Pancreas (tissue), 10 donors: ENCODE measurements around the gene NOP58. TPM values are rescaled to one million over a fixed set of nuclear protein-coding genes. Genes with fewer than 3 reads are reported as not detected.
A peak's percentile ranks its signal among the peaks of the same experiment; 100 is the strongest.

ENCODE experiments used
- ATAC-seq, 4 donors: fragments of 200-7000 bp; cut with Tn5 transposase; one replicate each; pipeline versions ENCODE4 v1.8.0 to v1.9.1; 2020; ENCODE audit warnings: mild to moderate bottlenecking in 4 of 4, moderate library complexity in 4 of 4
- DNase-seq, 6 donors: peaks; one replicate each; pipeline ENCODE4 v3.0.0-alpha.2; 2020
- FAIRE-seq: peaks from 2 replicates; lab custom pipeline; 2012; peaks lifted over from hg19 to GRCh38; lab: Jason Lieb, UNC
- H3K27ac ChIP-seq, 4 donors: fragments of 200-600 bp; sonication (generic); 1 replicate in 3 of 4; 2 replicates in 1 of 4; pipeline versions ENCODE4 v1.5.0 to v1.8.0; 2020
- H3K27me3 ChIP-seq, 4 donors: fragments of 200-600 bp; one replicate each; pipeline ENCODE4 v1.8.0; 2021
- H3K36me3 ChIP-seq, 3 donors: fragments of 200-600 bp; sonication (generic) in 1 of 3; one replicate each; pipeline versions ENCODE4 v1.5.0 to v1.8.0; 2020 to 2021
- H3K4me1 ChIP-seq, 3 donors: fragments of 200-600 bp; one replicate each; pipeline ENCODE4 v1.8.0; 2021
- H3K4me3 ChIP-seq, 4 donors: fragments of 200-600 bp; sonication (generic) in 2 of 4; one replicate each; pipeline versions ENCODE4 v1.5.0 to v1.8.0; 2020 to 2021
- H3K9me3 ChIP-seq, 4 donors: fragments of 200-600 bp; one replicate each; pipeline ENCODE4 v1.8.0; 2021
- WGBS, 2 donors: extraction: QIAGEN DNeasy Blood & Tissue Kit; methylation state at CpG; one replicate each; pipeline ENCODE4 v1.1.7; 2013; 5-methylcytosine and 5-hydroxymethylcytosine counted together
- intact Hi-C, 3 donors: fragments of 100-400 bp; cut with DNase I; formaldehyde crosslinking; loops; one replicate each; pipeline versions ENCODE4 v1.11.1 to v1.14.2; 2022
- polyA plus RNA-seq, 2 donors: library from polyadenylated mRNA; stranded (reverse); fragments of 200-250 nt; gene quantifications; one replicate each; pipeline ENCODE4 v1.2.3, GENCODE V29; 2013
- total RNA-seq, 6 donors: library from RNA; stranded (reverse); fragmentation: NEBNext Ultra II Directional in 4 of 6; extraction: Animal tissue kit (Norgen Biotek cat#: 25700) in 4 of 6; gene quantifications; one replicate each; pipeline versions ENCODE4 v1.2.1 to v1.2.4, GENCODE V29; 2021 to 2023
- TF ChIP-seq, protein P1 (sequence below), 4 donors: fragments of 200-600 bp; sonication (generic) in 3 of 4; IDR thresholded peaks; one replicate each; pipeline versions ENCODE4 v1.5.0 to v1.8.0; 2021; ENCODE audit warnings: antibody characterized with exemption in 4 of 4
- donor health status: healthy with polysubstance abuse.
- donor health status: DM: no; HTN: no; CAD: no; lungs with moderate emphysema.
- donor health status: DM: no; HTN: no; CAD: no.
- donor health status: control.
- donor health status: control.
- donor health status: Bipolar disorder and iron deficiency.
- donor health status: DM: yes; HTN: yes; CAD: no.
- donor health status: DM: no; HTN: no; CAD: no.
- donor health status: DM: no; HTN: no; CAD: no.
- donor health status: DM: yes; HTN: yes; CAD: no.

Gene NOP58
- total and polyA plus RNA-seq, 8 donors: 16.6 to 92.7 (median 30.9) TPM

DNA sequence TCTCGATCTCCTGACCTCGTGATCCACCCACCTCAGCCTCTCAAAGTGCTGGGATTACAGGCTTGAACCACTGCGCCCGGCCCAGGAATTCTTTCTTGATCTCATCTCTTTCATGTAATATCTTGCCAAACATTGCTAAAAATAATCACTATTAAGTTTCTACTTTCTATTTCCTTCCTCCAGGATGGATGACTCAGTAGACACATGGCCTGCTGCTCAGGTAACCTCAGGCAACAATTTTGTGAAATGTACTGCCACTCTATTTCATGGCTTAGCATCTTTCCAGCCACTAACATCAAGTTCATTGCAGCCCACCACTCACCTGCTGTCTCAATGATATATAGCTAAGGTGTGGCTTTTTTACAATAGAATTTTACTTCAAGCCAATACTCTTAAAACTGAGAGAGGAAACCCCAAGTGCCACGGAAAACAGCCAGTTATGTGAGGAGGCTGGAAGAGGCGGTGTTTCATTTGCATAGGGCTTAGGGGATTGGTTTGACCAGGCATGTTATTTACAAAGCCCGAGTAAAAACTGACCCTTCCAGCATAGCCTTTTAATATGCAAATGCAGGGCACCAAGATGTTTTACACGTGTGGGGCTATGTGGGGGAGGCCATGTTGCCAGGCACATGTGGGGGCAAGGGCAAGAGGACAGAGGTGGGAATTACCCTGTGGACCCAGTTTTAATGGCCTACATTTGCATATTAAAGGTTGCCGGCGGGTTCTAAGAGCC lies 15.9 kb upstream of the NOP58 start:
- no peak for ATAC-seq
- DNase-seq: no peak
- H3K4me3 ChIP-seq: no peak overlapping the region
- 60 to 61% methylated on average over 10 of the region's 10 CpGs for WGBS, 2 donors
- no peaks in the 10 kb centered on the region for H3K27me3 ChIP-seq
- no peak for FAIRE-seq
- no peaks in the 10 kb centered on the region for H3K36me3 ChIP-seq
- no peaks in the 10 kb centered on the region for H3K9me3 ChIP-seq
- no peaks in the 10 kb centered on the region for H3K4me1 ChIP-seq
- intact Hi-C loops: no loop called here
- H3K27ac ChIP-seq: no peak overlapping the region
- TF ChIP-seq, protein P1, sequence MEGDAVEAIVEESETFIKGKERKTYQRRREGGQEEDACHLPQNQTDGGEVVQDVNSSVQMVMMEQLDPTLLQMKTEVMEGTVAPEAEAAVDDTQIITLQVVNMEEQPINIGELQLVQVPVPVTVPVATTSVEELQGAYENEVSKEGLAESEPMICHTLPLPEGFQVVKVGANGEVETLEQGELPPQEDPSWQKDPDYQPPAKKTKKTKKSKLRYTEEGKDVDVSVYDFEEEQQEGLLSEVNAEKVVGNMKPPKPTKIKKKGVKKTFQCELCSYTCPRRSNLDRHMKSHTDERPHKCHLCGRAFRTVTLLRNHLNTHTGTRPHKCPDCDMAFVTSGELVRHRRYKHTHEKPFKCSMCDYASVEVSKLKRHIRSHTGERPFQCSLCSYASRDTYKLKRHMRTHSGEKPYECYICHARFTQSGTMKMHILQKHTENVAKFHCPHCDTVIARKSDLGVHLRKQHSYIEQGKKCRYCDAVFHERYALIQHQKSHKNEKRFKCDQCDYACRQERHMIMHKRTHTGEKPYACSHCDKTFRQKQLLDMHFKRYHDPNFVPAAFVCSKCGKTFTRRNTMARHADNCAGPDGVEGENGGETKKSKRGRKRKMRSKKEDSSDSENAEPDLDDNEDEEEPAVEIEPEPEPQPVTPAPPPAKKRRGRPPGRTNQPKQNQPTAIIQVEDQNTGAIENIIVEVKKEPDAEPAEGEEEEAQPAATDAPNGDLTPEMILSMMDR (IDR thresholded peaks at IDR 0.05): no peak

DNA sequence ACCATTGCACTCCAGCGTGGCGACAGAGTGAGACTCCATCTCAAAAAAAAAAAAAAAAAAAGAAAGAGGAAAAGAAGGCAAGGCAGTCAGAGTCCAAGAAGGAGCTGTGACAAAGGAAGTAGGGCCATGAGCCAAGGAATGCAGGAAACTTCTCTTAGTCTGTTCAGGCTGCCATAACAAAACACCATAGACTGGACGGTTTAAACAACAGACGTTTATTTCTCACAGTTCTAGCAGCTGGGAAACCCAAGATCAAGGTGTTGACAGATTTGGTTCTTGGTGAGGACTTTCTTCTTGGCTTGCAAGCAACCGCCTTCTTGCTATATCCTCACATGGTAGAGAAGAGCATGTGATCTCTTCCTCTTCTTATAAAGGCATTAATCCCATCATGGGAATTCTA lies 14.1 kb upstream of the NOP58 start:
- Histone ChIP-seq H3K9me3 (no peaks in the 10 kb centered on the region), H3K27ac (no peak overlapping the region), H3K27me3 (no peaks in the 10 kb centered on the region), H3K36me3 (no peaks in the 10 kb centered on the region), H3K4me1 (no peaks in the 10 kb centered on the region), H3K4me3 (no peak overlapping the region)
- intact Hi-C loops: no loop called here
- no peak for DNase-seq
- no peak for FAIRE-seq
- TF ChIP-seq, protein P1 (IDR thresholded peaks at IDR 0.05): no peak
- WGBS, 2 donors: 77 to 79% methylated on average over 5 of the region's 5 CpGs
- ATAC-seq: no peak

DNA sequence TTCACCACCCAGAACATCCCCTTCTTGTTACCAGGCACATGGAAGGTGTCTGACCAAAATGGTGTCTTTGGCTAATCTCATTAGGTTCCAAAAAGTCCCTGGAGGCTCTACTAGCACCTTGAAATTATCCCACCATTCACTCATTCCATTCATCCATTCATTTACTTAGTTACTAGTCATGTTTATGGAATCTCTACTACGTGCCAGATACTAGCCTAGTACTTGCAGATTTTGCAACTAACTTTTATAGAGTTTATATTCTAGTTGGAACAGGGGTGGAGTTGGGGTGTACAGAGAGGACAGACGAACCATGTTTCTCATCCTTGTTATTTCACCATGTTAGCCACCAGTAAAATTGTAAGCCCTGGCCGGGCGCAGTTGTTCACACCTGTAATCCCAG lies 4.0 kb upstream of the NOP58 start:
- intact Hi-C loops: no loop called here
- no peak overlapping the region for H3K27ac ChIP-seq
- no peaks in the 10 kb centered on the region for H3K9me3 ChIP-seq
- H3K27me3 ChIP-seq: no peaks in the 10 kb centered on the region
- H3K4me3 ChIP-seq: no peak overlapping the region
- FAIRE-seq (no peak), ATAC-seq (no peak), DNase-seq (no peak)
- H3K36me3 ChIP-seq: no peaks in the 10 kb centered on the region
- 62 to 71% methylated on average over 4 of the region's 4 CpGs for WGBS, 2 donors
- TF ChIP-seq, protein P1 (IDR thresholded peaks at IDR 0.05): no peak
- no peaks in the 10 kb centered on the region for H3K4me1 ChIP-seq

DNA sequence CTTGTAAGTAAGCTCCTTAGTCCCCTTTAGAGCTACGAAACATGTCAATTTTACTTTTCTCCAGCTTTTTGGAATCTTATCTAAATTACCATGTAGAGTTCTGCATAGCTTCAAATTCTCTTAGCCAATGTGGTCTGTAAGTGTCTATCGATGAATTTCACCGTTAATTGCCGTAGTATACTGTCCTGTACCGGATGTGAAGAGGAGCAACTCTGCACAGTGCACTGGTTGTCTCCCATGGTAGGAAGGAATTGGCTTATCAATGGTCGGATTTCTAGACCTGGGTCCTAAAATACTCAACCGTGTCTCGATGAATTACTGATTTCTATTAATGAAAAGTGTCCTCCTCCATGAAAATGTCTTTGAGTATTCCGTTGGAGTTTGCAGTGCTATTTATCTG lies 1.9 kb downstream of the NOP58 start:
- H3K27ac ChIP-seq: no peak overlapping the region
- H3K4me3 ChIP-seq: peak overlapping the region in 3 of 4 donors; percentile 72 to 92 (median 87)
- FAIRE-seq: no peak
- intact Hi-C loops: no loop called here
- no peaks in the 10 kb centered on the region for H3K9me3 ChIP-seq
- H3K27me3 ChIP-seq: no peaks in the 10 kb centered on the region
- no peak for DNase-seq
- ATAC-seq: no peak
- H3K36me3 ChIP-seq: no peaks in the 10 kb centered on the region
- H3K4me1 ChIP-seq: peaks cover 0 to 16% (median 7%) of the 10 kb centered on the region in 3 donors
- WGBS, 2 donors: 11 to 12% methylated on average over 9 of the region's 9 CpGs
- TF ChIP-seq, protein P1 (IDR thresholded peaks at IDR 0.05): no peak

DNA sequence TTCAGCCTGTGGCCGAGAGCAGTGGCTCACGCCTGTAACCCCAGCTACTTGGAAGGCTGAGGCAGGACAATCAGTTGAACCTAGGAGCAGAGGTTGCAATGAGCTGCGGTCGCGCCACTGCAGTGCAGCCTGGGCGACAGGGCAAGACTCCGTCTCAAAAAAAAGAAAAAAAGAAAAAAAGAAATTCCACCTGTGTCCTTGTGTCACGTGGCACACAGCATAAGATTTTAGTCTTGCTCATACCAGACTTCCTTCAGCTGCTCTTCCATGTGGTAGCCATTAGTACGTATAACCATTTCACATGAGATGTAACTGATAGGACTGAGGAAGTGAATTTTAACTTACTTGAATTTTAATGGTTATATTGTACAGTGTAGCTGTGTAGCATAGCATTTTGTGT lies 4.0 kb downstream of the NOP58 start:
- Histone ChIP-seq H3K4me3 (no peak overlapping the region), H3K27me3 (no peaks in the 10 kb centered on the region), H3K4me1 (peaks cover 0 to 18% (median 7%) of the 10 kb centered on the region in 3 donors), H3K27ac (no peak overlapping the region), H3K9me3 (no peaks in the 10 kb centered on the region), H3K36me3 (no peaks in the 10 kb centered on the region)
- intact Hi-C loops: no loop called here
- TF ChIP-seq, protein P1 (IDR thresholded peaks at IDR 0.05): no peak
- no peak for FAIRE-seq
- DNase-seq: no peak
- no peak for ATAC-seq
- 70 to 76% methylated on average over 9 of the region's 9 CpGs for WGBS, 2 donors
